Measurements from ENCODE around the gene CHCT1.

CHCT1 gene

DNA sequence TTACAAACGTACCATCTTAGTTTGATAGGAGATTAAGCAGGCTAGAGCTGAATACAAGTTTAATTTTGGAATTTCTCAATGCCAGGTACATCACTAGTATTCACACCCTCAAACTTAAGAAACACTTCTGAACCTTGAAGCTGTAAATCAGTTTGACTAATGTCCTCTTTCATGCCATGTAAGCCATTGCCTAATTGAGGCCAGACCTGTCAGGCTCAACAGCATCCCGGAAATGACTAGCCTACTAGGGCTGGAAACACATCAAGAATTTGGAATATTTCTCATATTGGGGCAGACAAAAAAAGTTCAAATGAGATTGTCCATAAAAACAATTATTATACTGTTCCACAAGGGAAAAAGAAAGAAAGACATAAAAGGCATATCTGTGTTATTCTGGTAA is 32.1 kb upstream of the CHCT1 start:
- Histone ChIP-seq H3K36me3 (ENCODE audit: control insufficient read depth in 5 of 5, insufficient read depth in 5 of 5, low read length in 5 of 5) (no peaks in the 10 kb centered on the region), H3K27ac (ENCODE audit: low read depth, low read length) (peak overlapping the region; percentile 87), H3K9ac (ENCODE audit: low read length in 5 of 5) (peak overlapping the region in 3 of 5 donors; percentile 87 to 100 (median 93)), H3K9me3 (ENCODE audit: control insufficient read depth in 5 of 5, low read length in 5 of 5) (no peaks in the 10 kb centered on the region), H3K27me3 (ENCODE audit: control insufficient read depth in 5 of 5, insufficient read depth in 4 of 5, low read length in 5 of 5) (no peaks in the 10 kb centered on the region), H3K4me3 (ENCODE audit: low read depth in 1 of 5, low read length in 5 of 5) (peak overlapping the region; percentile 82 to 97 (median 96)), H3K4me1 (ENCODE audit: control insufficient read depth in 5 of 5, insufficient read depth in 5 of 5, low read length in 5 of 5) (peaks cover 3 to 35% (median 30%) of the 10 kb centered on the region in 5 donors)

DNA sequence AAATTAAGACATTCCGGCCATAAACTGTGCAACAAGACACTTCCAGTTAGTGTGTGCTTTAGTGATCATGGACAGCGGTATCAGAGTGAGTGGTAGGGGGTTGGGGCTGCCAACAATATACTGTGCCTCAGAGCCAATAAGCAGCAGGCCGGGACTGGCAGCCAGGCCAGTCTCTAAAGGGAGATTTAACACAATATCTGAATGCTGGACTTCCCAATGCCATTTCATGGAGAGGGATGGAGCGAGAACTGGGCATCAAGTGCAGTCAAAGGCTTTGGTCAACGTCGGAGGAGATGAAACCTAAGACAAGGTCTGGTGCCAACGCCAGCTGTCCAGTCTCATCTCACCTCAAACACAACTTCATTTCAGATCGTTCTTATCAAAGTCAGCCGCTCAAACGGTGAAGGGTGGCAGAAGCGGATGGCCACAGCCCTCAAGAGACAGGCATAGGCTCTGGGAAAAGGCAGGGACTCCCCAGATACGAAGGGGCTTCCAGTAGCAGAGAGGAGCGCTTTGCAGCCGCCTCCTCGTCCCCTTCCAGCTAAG is 31.3 kb upstream of the CHCT1 start:
- peak overlapping the region; percentile 87 for H3K27ac ChIP-seq (ENCODE audit: low read depth, low read length)
- H3K27me3 ChIP-seq (ENCODE audit: control insufficient read depth in 5 of 5, insufficient read depth in 4 of 5, low read length in 5 of 5): no peaks in the 10 kb centered on the region
- no peaks in the 10 kb centered on the region for H3K36me3 ChIP-seq (ENCODE audit: control insufficient read depth in 5 of 5, insufficient read depth in 5 of 5, low read length in 5 of 5)
- peaks cover 3 to 32% (median 27%) of the 10 kb centered on the region in 5 donors for H3K4me1 ChIP-seq (ENCODE audit: control insufficient read depth in 5 of 5, insufficient read depth in 5 of 5, low read length in 5 of 5)
- peak overlapping the region; percentile 82 to 97 (median 96) for H3K4me3 ChIP-seq (ENCODE audit: low read depth in 1 of 5, low read length in 5 of 5)
- no peaks in the 10 kb centered on the region for H3K9me3 ChIP-seq (ENCODE audit: control insufficient read depth in 5 of 5, low read length in 5 of 5)
- H3K9ac ChIP-seq (ENCODE audit: low read length in 5 of 5): peak overlapping the region; percentile 85 to 100 (median 93)

DNA sequence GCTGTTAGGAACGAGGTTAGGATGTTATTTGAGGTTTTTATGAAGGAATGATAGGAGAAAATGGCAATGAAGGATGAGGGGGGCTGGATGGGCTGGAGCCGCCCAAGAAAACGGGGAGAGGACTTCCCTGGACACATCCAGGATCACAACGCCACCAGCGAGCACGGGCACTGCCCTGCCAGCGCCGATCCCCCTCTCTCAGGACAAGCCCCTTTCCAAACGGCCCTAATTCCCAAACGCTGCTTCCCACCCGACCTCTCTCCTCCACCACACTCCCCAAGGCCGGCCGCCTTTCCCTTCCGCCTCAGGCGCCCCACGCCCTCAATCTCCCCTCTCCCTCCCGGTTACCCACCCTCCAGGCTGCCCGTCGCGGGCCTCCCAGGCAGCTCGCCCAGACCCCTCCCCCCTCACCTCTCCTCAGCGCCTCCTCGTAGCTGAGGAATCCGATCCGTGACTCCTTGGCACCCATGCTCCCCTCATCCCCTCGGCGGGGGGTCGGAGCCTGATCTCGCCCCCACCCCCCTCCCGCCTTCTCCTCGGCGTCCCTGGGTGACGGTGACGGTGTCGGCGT is 30.7 kb upstream of the CHCT1 start:
- peak overlapping the region; percentile 87 for H3K27ac ChIP-seq (ENCODE audit: low read depth, low read length)
- H3K27me3 ChIP-seq (ENCODE audit: control insufficient read depth in 5 of 5, insufficient read depth in 4 of 5, low read length in 5 of 5): no peaks in the 10 kb centered on the region
- H3K4me3 ChIP-seq (ENCODE audit: low read depth in 1 of 5, low read length in 5 of 5): peak overlapping the region; percentile 82 to 97 (median 96)
- no peaks in the 10 kb centered on the region for H3K9me3 ChIP-seq (ENCODE audit: control insufficient read depth in 5 of 5, low read length in 5 of 5)
- H3K9ac ChIP-seq (ENCODE audit: low read length in 5 of 5): peak overlapping the region; percentile 85 to 100 (median 93)
- H3K36me3 ChIP-seq (ENCODE audit: control insufficient read depth in 5 of 5, insufficient read depth in 5 of 5, low read length in 5 of 5): no peaks in the 10 kb centered on the region
- peaks cover 3 to 30% (median 27%) of the 10 kb centered on the region in 5 donors for H3K4me1 ChIP-seq (ENCODE audit: control insufficient read depth in 5 of 5, insufficient read depth in 5 of 5, low read length in 5 of 5)

DNA sequence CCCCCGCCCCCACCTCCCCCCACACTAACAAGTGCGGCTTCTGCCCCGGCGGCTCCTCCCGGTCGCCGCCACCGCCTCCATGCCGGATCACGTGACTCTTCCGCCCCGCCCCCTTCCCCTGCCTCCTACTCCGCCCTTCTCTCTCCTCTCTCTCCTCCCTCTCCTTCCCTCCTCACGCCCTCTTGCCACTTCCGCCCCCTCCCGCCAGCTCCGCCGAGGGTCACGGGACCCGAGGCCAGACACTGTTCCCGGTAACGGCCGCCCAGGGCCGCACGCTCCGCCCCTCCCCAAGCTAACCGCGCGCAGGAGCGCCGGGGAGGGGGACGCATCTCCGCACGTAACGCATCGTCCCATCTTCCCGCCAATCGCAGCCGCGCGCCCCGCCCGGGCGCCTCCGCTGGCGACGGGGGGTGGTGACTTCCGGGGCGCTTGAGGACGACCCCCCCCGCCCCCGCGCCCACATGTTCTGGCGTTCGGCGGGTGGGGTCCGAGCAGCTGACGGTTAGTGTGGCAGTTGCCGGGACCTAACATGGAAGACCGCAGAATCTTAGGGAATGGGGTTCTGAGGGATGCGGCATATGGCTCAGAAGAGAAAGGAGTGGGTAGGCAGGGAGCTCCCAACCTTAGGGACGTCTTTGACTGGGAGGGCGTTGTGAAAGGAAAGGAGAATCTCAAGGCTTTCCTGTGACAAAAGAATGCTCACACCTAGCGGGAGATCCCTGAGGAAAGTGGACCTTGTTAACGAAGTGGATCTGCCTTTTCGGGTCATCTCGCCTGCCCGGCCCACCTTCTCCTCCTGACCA is 30.0 kb upstream of the CHCT1 start, which contains the start of gene USP32:
USP32 (minus strand) TSS at position 92 of the 803 bp plus-strand sequence. CDS start 194 bp downstream, outside the sequence.
- Histone ChIP-seq H3K4me1 (ENCODE audit: control insufficient read depth in 5 of 5, insufficient read depth in 5 of 5, low read length in 5 of 5) (peaks cover 3 to 28% (median 27%) of the 10 kb centered on the region in 5 donors), H3K36me3 (ENCODE audit: control insufficient read depth in 5 of 5, insufficient read depth in 5 of 5, low read length in 5 of 5) (no peaks in the 10 kb centered on the region), H3K27me3 (ENCODE audit: control insufficient read depth in 5 of 5, insufficient read depth in 4 of 5, low read length in 5 of 5) (no peaks in the 10 kb centered on the region), H3K4me3 (ENCODE audit: low read depth in 1 of 5, low read length in 5 of 5) (peak within 1 kb of the TSS; percentile 82 to 99 (median 96)), H3K9ac (ENCODE audit: low read length in 5 of 5) (peak within 1 kb of the TSS; percentile 85 to 100 (median 97)), H3K27ac (ENCODE audit: low read depth, low read length) (peak within 1 kb of the TSS; percentile 87), H3K9me3 (ENCODE audit: control insufficient read depth in 5 of 5, low read length in 5 of 5) (no peaks in the 10 kb centered on the region)

DNA sequence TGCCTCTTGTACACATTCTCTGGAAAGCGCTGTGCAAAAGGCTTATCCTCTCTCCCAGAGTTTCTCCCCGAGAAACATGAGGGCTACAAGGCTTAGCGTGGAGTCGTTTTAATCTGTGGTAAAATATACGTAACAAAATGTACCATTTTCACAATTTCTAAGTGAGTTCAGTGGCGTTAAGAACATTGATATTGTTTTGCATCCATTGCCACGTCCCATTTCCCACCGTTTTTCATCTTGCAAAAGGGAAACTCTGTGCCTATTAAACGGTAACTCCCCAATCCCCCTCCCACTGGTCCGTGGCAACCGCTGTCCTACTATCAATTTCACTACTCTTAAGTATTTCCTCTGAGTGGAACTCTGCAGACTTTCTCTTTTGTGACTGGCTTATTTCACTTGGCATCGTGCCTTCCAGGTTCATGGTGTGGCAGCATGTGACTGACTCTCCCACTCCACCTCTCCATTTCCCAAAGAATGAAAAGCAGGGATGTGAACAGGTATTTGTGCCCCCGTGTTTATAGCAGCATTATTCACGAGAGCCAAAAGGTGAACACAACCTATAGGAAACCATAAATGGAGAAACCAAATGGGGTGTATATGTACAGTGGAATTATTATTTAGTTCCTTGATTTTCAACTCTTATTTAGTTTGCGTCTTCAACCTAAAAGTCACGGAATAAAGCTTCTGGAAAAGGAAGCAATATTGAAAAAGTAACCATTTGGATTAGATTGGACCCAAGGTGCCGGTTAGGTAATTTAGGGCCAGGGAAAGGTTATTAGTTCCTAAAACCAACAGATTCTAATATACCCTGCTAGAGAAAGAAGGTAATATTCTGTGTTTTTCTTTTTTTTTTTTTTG is 29.2 kb upstream of the CHCT1 start:
- peak overlapping the region; percentile 87 for H3K27ac ChIP-seq (ENCODE audit: low read depth, low read length)
- no peaks in the 10 kb centered on the region for H3K27me3 ChIP-seq (ENCODE audit: control insufficient read depth in 5 of 5, insufficient read depth in 4 of 5, low read length in 5 of 5)
- no peaks in the 10 kb centered on the region for H3K36me3 ChIP-seq (ENCODE audit: control insufficient read depth in 5 of 5, insufficient read depth in 5 of 5, low read length in 5 of 5)
- H3K4me3 ChIP-seq (ENCODE audit: low read depth in 1 of 5, low read length in 5 of 5): peak overlapping the region; percentile 82 to 99 (median 96)
- H3K9me3 ChIP-seq (ENCODE audit: control insufficient read depth in 5 of 5, low read length in 5 of 5): no peaks in the 10 kb centered on the region
- peaks cover 3 to 28% (median 27%) of the 10 kb centered on the region in 5 donors for H3K4me1 ChIP-seq (ENCODE audit: control insufficient read depth in 5 of 5, insufficient read depth in 5 of 5, low read length in 5 of 5)
- H3K9ac ChIP-seq (ENCODE audit: low read length in 5 of 5): peak overlapping the region; percentile 84 to 99 (median 93)

DNA sequence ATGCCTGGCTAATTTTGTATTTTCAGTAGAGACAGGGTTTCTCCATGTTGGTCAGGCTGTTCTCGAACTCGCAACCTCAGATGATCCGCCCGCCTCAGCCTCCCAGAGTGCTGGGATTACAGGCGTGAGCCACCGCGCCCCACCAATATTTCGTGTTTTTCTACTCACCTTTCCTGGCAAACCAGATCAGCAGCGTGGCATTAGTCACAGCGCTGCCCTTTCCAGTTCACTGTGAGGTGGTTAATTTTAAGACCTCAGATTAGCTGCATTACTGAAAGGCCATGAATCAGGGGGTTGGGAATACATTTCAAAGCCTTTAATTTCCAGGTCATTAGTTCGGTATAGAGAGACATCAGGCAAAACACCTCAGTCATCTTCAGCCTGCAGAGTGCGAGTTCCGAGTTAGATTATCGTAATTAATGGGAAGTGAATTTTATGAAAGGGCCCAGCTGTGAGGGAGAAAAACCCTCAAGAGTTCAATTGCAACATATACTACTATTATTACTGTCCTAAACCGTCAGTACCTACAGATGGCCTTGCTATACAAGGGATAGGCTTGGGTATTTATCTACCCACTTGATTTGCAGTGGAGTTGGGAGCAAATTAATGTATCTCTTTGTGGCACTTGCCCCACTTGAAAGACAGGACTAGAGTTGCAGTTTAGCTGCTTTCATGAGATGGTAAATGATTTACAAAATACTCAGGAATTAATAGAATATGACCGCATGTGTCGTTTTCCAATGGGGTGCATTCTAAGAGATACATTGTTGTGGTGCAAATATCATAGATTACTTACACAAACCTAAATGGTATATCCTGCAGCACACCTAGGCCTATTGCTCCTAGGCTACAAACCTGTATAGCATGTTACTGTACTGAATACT is 28.2 kb upstream of the CHCT1 start:
- H3K4me3 ChIP-seq (ENCODE audit: low read depth in 1 of 5, low read length in 5 of 5): no peak overlapping the region
- H3K9ac ChIP-seq (ENCODE audit: low read length in 5 of 5): no peak overlapping the region
- H3K36me3 ChIP-seq (ENCODE audit: control insufficient read depth in 5 of 5, insufficient read depth in 5 of 5, low read length in 5 of 5): no peaks in the 10 kb centered on the region
- H3K4me1 ChIP-seq (ENCODE audit: control insufficient read depth in 5 of 5, insufficient read depth in 5 of 5, low read length in 5 of 5): peaks cover 3 to 30% (median 27%) of the 10 kb centered on the region in 5 donors
- H3K27ac ChIP-seq (ENCODE audit: low read depth, low read length): no peak overlapping the region
- H3K27me3 ChIP-seq (ENCODE audit: control insufficient read depth in 5 of 5, insufficient read depth in 4 of 5, low read length in 5 of 5): no peaks in the 10 kb centered on the region
- no peaks in the 10 kb centered on the region for H3K9me3 ChIP-seq (ENCODE audit: control insufficient read depth in 5 of 5, low read length in 5 of 5)

DNA sequence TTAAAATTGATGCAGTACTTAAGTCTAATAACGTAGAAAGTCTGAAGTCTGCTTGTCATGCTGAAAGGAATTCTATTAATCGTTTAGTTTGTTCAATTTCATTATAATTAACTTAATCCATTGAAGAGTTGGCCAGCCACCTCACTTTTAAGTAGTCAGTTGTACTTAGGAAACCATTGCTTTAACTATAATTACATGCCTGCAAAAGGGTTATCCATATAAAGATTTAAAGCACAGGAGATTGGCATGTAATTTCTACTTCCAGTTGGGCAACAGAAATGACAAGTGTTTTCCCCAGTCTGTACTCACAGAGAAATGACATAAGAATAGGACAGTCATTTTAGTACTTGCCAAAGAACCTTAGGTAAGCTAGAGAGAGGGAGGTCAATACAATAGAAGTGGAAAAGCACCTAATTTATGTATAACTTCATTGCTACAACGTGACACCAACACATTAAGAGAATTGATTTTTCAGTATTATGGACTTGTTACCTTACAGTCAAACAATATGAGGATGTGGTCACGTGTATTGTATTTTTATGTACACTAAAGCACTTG is 26.7 kb upstream of the CHCT1 start:
- Histone ChIP-seq H3K9me3 (ENCODE audit: control insufficient read depth in 5 of 5, low read length in 5 of 5) (no peaks in the 10 kb centered on the region), H3K4me1 (ENCODE audit: control insufficient read depth in 5 of 5, insufficient read depth in 5 of 5, low read length in 5 of 5) (peaks cover 3 to 25% (median 16%) of the 10 kb centered on the region in 5 donors), H3K4me3 (ENCODE audit: low read depth in 1 of 5, low read length in 5 of 5) (no peak overlapping the region), H3K27ac (ENCODE audit: low read depth, low read length) (no peak overlapping the region), H3K27me3 (ENCODE audit: control insufficient read depth in 5 of 5, insufficient read depth in 4 of 5, low read length in 5 of 5) (no peaks in the 10 kb centered on the region), H3K9ac (ENCODE audit: low read length in 5 of 5) (no peak overlapping the region), H3K36me3 (ENCODE audit: control insufficient read depth in 5 of 5, insufficient read depth in 5 of 5, low read length in 5 of 5) (no peaks in the 10 kb centered on the region)

DNA sequence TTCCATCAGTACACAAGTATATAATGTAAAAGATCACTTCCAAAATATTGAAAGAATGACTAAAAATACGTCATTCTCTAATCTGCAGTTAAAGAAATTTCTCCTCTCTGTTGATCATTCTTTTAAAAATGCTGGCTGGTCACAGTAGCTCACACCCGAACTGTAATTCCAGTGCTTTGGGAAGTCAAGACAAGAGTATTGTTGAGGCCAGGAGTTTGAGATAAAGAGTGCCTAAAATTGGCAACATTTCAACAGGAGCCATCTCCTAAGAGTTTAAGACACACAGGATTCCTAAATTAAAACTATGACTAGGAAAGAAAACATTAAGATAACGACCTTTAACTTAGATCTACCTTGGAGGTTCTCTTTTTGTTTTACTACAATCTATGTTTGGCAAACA is 25.9 kb upstream of the CHCT1 start:
- H3K9me3 ChIP-seq (ENCODE audit: control insufficient read depth in 5 of 5, low read length in 5 of 5): no peaks in the 10 kb centered on the region
- H3K4me3 ChIP-seq (ENCODE audit: low read depth in 1 of 5, low read length in 5 of 5): no peak overlapping the region
- H3K36me3 ChIP-seq (ENCODE audit: control insufficient read depth in 5 of 5, insufficient read depth in 5 of 5, low read length in 5 of 5): no peaks in the 10 kb centered on the region
- no peak overlapping the region for H3K9ac ChIP-seq (ENCODE audit: low read length in 5 of 5)
- peaks cover 3 to 17% (median 10%) of the 10 kb centered on the region in 5 donors for H3K4me1 ChIP-seq (ENCODE audit: control insufficient read depth in 5 of 5, insufficient read depth in 5 of 5, low read length in 5 of 5)
- no peaks in the 10 kb centered on the region for H3K27me3 ChIP-seq (ENCODE audit: control insufficient read depth in 5 of 5, insufficient read depth in 4 of 5, low read length in 5 of 5)
- H3K27ac ChIP-seq (ENCODE audit: low read depth, low read length): no peak overlapping the region

Measured in subcutaneous abdominal adipose tissue (tissue), 5 donors.